Testis (tissue), 3 donors: ENCODE data around the gene C14orf93. TPM values are rescaled to one million over a fixed set of nuclear protein-coding genes. Genes with fewer than 3 reads are reported as not detected.
"Not testable (repeated sequence)": the region's sequence is repeated elsewhere in the genome, so short reads cannot be mapped to it uniquely, and the experiment has no call there.

Experiments
- DNase-seq: peaks from one replicate; pipeline ENCODE4 v3.0.0-alpha.2; 2019
- H3K27ac ChIP-seq, 2 donors: fragments of 200-600 bp; sonication (generic); one replicate each; pipeline ENCODE4 v1.5.1; 2019
- H3K27me3 ChIP-seq: fragments of 200-600 bp; sonication (generic); one replicate; pipeline ENCODE4 v1.5.1; 2019
- H3K36me3 ChIP-seq: fragments of 200-600 bp; sonication (generic); one replicate; pipeline ENCODE4 v1.5.1; 2017; ENCODE audit warnings: low read depth; ENCODE audit errors: missing control alignments
- H3K4me1 ChIP-seq: fragments of 200-600 bp; sonication (generic); one replicate; pipeline ENCODE4 v1.5.1; 2019
- H3K4me3 ChIP-seq, 2 donors: fragments of 200-600 bp; sonication (generic); one replicate each; pipeline ENCODE4 v1.5.1; 2017 to 2019
- H3K9me3 ChIP-seq: fragments of 200-600 bp; sonication (generic); one replicate; pipeline ENCODE4 v1.5.1; 2017
- CTCF ChIP-seq, 3 experiments: fragments of 450-650 bp in 2 of 3; fragments of 200-600 bp in 1 of 3; sonication (generic) in 1 of 3; IDR thresholded peaks; one replicate each; pipeline ENCODE4 v1.5.1; 2016 to 2019; ENCODE audit warnings: antibody characterized with exemption in 3 of 3, mild to moderate bottlenecking in 2 of 3, moderate library complexity in 1 of 3
- POLR2A ChIP-seq: fragments of 450-650 bp; IDR thresholded peaks from one replicate; pipeline ENCODE4 v1.6.1; 2017; ENCODE audit warnings: antibody characterized with exemption, mild to moderate bottlenecking, moderate library complexity
- WGBS, 2 donors: methylation state at CpG; one replicate each; pipeline ENCODE4 v1.1.5; 2018; 5-methylcytosine and 5-hydroxymethylcytosine counted together
- intact Hi-C: fragments of 100-400 bp; cut with DNase I; formaldehyde crosslinking; loops from one replicate; pipeline ENCODE4 v1.15.1; 2023; ENCODE audit warnings: low total_unique reads
- polyA plus RNA-seq: library from polyadenylated mRNA; stranded (reverse); fragments of 350-450 nt; fragmentation: Illumina TruSeq; extraction: RNeasy Lipid Tissue Mini Kit (QIAGEN cat#74804); gene quantifications from one replicate; pipeline ENCODE4 v1.2.3, GENCODE V29; 2014; ENCODE audit warnings: low read depth, low replicate concordance; ENCODE audit not compliant: insufficient read depth
- total RNA-seq, 2 donors: library from RNA; depleted of rRNA; stranded (reverse); fragments of >200 nt; gene quantifications; one replicate each; pipeline ENCODE4 v1.2.3, GENCODE V29; 2016

Gene C14orf93
- total and polyA plus RNA-seq, 3 donors from 2014 or later: 4.5 to 17.5 (median 12.5) TPM

GRCh38 chr14:23005451-23006187 is 4.3 kb downstream of the C14orf93 start:
- intact Hi-C loops: no loop called here
- H3K9me3 ChIP-seq: no peaks in the 10 kb centered on the region
- H3K4me1 ChIP-seq: peaks cover 15% of the 10 kb centered on the region
- WGBS, 2 donors: 66 to 74% methylated on average over 3 of the region's 3 CpGs
- no peaks in the 10 kb centered on the region for H3K36me3 ChIP-seq
- DNase-seq: no peak
- peak overlapping the region in 1 of 2 donors; percentile 91 for H3K27ac ChIP-seq
- H3K4me3 ChIP-seq: no peak overlapping the region
- no peaks in the 10 kb centered on the region for H3K27me3 ChIP-seq
- no peak for TF ChIP-seq CTCF (IDR thresholded peaks at IDR 0.05)
- TF ChIP-seq POLR2A: no peak

GRCh38 chr14:23004274-23004673 is 5.7 kb downstream of the C14orf93 start:
- H3K4me3 ChIP-seq, H3K27me3 ChIP-seq, intact Hi-C loops, H3K27ac ChIP-seq, H3K36me3 ChIP-seq, H3K9me3 ChIP-seq, DNase-seq: not testable (repeated sequence)
- peaks cover 11% of the 10 kb centered on the region for H3K4me1 ChIP-seq
- 96% methylated on average over 4 of the region's 4 CpGs for WGBS, 2 donors

- Histone ChIP-seq H3K4me3 (no peak overlapping the region), H3K27ac (no peak overlapping the region), H3K4me1 (peaks cover 10% of the 10 kb centered on the region), H3K27me3 (no peaks in the 10 kb centered on the region), H3K9me3 (no peaks in the 10 kb centered on the region), H3K36me3 (no peaks in the 10 kb centered on the region)
- WGBS, 2 donors: 81 to 92% methylated on average over 3 of the region's 3 CpGs
- DNase-seq: no peak
- no peak for TF ChIP-seq CTCF (IDR thresholded peaks at IDR 0.05)
- TF ChIP-seq POLR2A: no peak
- intact Hi-C loops: no loop called here
Measured at GRCh38 chr14:23002592-23002991, 7.4 kb downstream of the C14orf93 start.

- WGBS, 2 donors: 92 to 93% methylated on average over 2 of the region's 2 CpGs
- Histone ChIP-seq H3K36me3 (no peaks in the 10 kb centered on the region), H3K4me1 (peaks cover 2% of the 10 kb centered on the region), H3K9me3 (no peaks in the 10 kb centered on the region), H3K27ac (no peak overlapping the region), H3K4me3 (no peak overlapping the region), H3K27me3 (no peaks in the 10 kb centered on the region)
- DNase-seq: no peak
- intact Hi-C loops: no loop called here
- no peak for TF ChIP-seq CTCF (IDR thresholded peaks at IDR 0.05)
- TF ChIP-seq POLR2A: no peak
Measured at GRCh38 chr14:23000860-23001259, 9.1 kb downstream of the C14orf93 start.

GRCh38 chr14:22998329-22999012 is 11.5 kb downstream of the C14orf93 start:
- whole genome bisulfite sequencing, 2 donors: 68 to 85% methylated on average over 15 to 16 of the region's 16 CpGs
- TF ChIP-seq CTCF (IDR thresholded peaks at IDR 0.05) (no peak), POLR2A (no peak)
- Histone ChIP-seq H3K4me3 (no peak overlapping the region), H3K36me3 (no peaks in the 10 kb centered on the region), H3K4me1 (peaks cover 3% of the 10 kb centered on the region), H3K27ac (no peak overlapping the region), H3K27me3 (no peaks in the 10 kb centered on the region), H3K9me3 (no peaks in the 10 kb centered on the region)
- DNase-seq: no peak
- intact Hi-C loops: no loop called here
